GM21786 (cell line): ENCODE data around the gene LRIG3.
A peak's percentile ranks its signal among the peaks of the same experiment; 100 is the strongest.

Experiments
- ATAC-seq: cut with Tn5 transposase; IDR thresholded peaks from one replicate; pipeline ENCODE4 v1.9.1; 2021; ENCODE audit not compliant: unreplicated experiment

The LRIG3 gene

GRCh38 chr12:58931518-58931917 lies 11.2 kb upstream of the LRIG3 start:
- ATAC-seq = no peak

- ATAC-seq = no peak
Observed at GRCh38 chr12:58930770-58931324, 10.5 kb upstream of the LRIG3 start.

- ATAC-seq = no peak
Observed at GRCh38 chr12:58927120-58927519, 6.8 kb upstream of the LRIG3 start.

GRCh38 chr12:58926586-58926985 lies 6.3 kb upstream of the LRIG3 start:
- no peak for ATAC-seq

GRCh38 chr12:58925751-58926150 lies 5.4 kb upstream of the LRIG3 start:
- no peak for ATAC-seq

- ATAC-seq = no peak
Observed at GRCh38 chr12:58925111-58925611, 4.9 kb upstream of the LRIG3 start.

GRCh38 chr12:58924652-58925051 lies 4.3 kb upstream of the LRIG3 start:
- ATAC-seq = no peak

- ATAC-seq = no peak
Observed at GRCh38 chr12:58923781-58924180, 3.5 kb upstream of the LRIG3 start.

- no peak for ATAC-seq
Observed at GRCh38 chr12:58922849-58923248, 2.5 kb upstream of the LRIG3 start.

- ATAC-seq = no peak
Observed at GRCh38 chr12:58920961-58921861, 907 bp upstream of the LRIG3 start.

GRCh38 chr12:58919231-58920101 lies 838 bp downstream of the LRIG3 start:
- ATAC-seq = peak; percentile 35

- ATAC-seq = no peak
Observed at GRCh38 chr12:58918469-58918844, 1.8 kb downstream of the LRIG3 start.

- no peak for ATAC-seq
Observed at GRCh38 chr12:58917699-58918468, 2.4 kb downstream of the LRIG3 start.

GRCh38 chr12:58916921-58917511 lies 3.3 kb downstream of the LRIG3 start:
- ATAC-seq = no peak

GRCh38 chr12:58916161-58916621 lies 4.1 kb downstream of the LRIG3 start:
- ATAC-seq = no peak

GRCh38 chr12:58915634-58916033 lies 4.7 kb downstream of the LRIG3 start:
- no peak for ATAC-seq

- ATAC-seq = no peak
Observed at GRCh38 chr12:58915037-58915436, 5.3 kb downstream of the LRIG3 start.

- ATAC-seq = no peak
Observed at GRCh38 chr12:58914457-58914856, 5.8 kb downstream of the LRIG3 start.

- ATAC-seq = no peak
Observed at GRCh38 chr12:58907391-58907790, 12.9 kb downstream of the LRIG3 start.

- ATAC-seq = no peak
Observed at GRCh38 chr12:58906917-58907316, 13.4 kb downstream of the LRIG3 start.
